Camera-type eye (tissue), 1 donor: ENCODE results near the gene ULK1. TPM values are rescaled to one million over a fixed set of nuclear protein-coding genes. Genes with fewer than 3 reads are reported as not detected.

Experiments used
- total RNA-seq: library from RNA; depleted of rRNA; stranded (reverse); fragments of >200 nt; gene quantifications from one replicate; pipeline ENCODE4 v1.2.3, GENCODE V29; 2014

The ULK1 gene
- 30.1 TPM for total RNA-seq

DNA sequence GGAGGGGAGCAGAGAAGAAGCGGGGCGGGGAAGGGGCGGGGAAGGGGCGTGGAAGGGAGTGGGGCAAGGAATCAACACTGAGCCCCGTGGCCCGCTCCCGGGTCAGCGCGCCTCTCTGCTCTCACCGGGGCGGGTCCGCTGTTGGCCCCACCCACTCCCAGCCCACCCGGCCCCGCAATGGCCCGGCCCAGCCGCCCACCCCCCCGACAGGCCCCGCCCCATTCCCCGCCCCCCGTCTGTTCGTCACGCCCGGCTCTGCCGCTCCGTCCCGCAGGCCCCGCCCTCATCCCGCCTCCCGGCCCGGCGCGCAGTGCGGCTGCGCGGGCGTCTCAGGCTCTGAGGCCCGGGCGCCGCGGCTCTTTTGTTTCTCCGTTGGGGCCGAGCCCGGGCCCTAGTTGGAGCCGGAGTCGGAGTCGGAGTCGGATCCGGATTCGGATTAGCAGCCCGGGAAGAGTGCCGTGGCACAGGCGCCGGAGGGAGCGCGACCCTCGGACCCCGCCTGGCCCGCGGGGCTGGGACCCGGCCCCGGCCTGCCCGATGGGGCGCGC, at the start of gene ULK1:
Gene ULK1, plus strand, starts transcription at position 310 of the 548 bp plus-strand sequence. CDS start 380 bp downstream, outside the sequence.

GRCh38 chr12:131928711-131929580, 34.5 kb downstream of the ULK1 start, which contains the start of gene PUS1:
TSS of gene PUS1 (plus strand) at chr12:131929276. CDS start at chr12:131929723, 447 bp downstream.

GRCh38 chr12:131949431-131950181, 55.2 kb downstream of the ULK1 start, which contains the start of gene EP400:
TSS of gene EP400 (plus strand) at chr12:131949942. CDS start at chr12:131960620, 10,678 bp downstream.

Other genes with a start within 250 kb of the ULK1 start
- 55.6 TPM for gene SFSWAP, start 183.5 kb upstream of the ULK1 start, total RNA-seq
- gene MMP17, start 66.2 kb upstream of the ULK1 start, total RNA-seq, result 22.9 TPM
- gene PUS1, start 34.7 kb downstream of the ULK1 start, total RNA-seq, result 9.0 TPM
- 44.3 TPM for gene EP400, start 55.3 kb downstream of the ULK1 start, total RNA-seq
- 16.9 TPM for gene DDX51, start 249.7 kb downstream of the ULK1 start, total RNA-seq
- 7.6 TPM for gene NOC4L, start 249.8 kb downstream of the ULK1 start, total RNA-seq